SK-N-SH treated with all-trans-retinoic acid at 6 μM for 48 hours (cell line): Measurements from ENCODE around the gene ZHX3.

Experiments
- ATAC-seq: fragments of 200-7000 bp; cut with Tn5 transposase; 3 replicates; pipeline ENCODE4 v1.9.1; 2020; ENCODE audit warnings: mild to moderate bottlenecking, moderate library complexity
- CREB5 ChIP-seq: fragments of 250-450 bp; sonication (Bioruptor Pico); IDR thresholded peaks from 2 replicates; pipeline ENCODE4 v1.5.1; 2020; ENCODE audit warnings: low read depth, mild to moderate bottlenecking, moderate library complexity
- CSDC2 ChIP-seq: fragments of 250-450 bp; sonication (Bioruptor Pico); IDR thresholded peaks from 2 replicates; pipeline ENCODE4 v1.5.0; 2020; ENCODE audit warnings: mild to moderate bottlenecking, moderate library complexity
- CSRNP3 ChIP-seq: fragments of 250-450 bp; sonication (Bioruptor Pico); IDR thresholded peaks from 2 replicates; pipeline ENCODE4 v1.5.1; 2021; ENCODE audit warnings: mild to moderate bottlenecking, moderate library complexity
- ESRRG ChIP-seq: fragments of 250-450 bp; sonication (Bioruptor Pico); IDR thresholded peaks from 2 replicates; pipeline ENCODE4 v1.6.1; 2021; ENCODE audit warnings: mild to moderate bottlenecking
- ISL1 ChIP-seq: fragments of 250-450 bp; sonication (Bioruptor Pico); IDR thresholded peaks from 2 replicates; pipeline ENCODE4 v2.1.2; 2022; ENCODE audit warnings: mild to moderate bottlenecking, moderate library complexity
- POU6F1 ChIP-seq: fragments of 250-450 bp; sonication (Bioruptor Pico); IDR thresholded peaks from 2 replicates; pipeline ENCODE4 v1.8.0; 2021; ENCODE audit warnings: low read depth, mild to moderate bottlenecking, moderate library complexity, borderline replicate concordance
- PPARA ChIP-seq: fragments of 250-450 bp; sonication (Bioruptor Pico); IDR thresholded peaks from 2 replicates; pipeline ENCODE4 v1.5.0; 2020; ENCODE audit warnings: mild to moderate bottlenecking, borderline replicate concordance
- RARB ChIP-seq: fragments of 250-450 bp; sonication (Bioruptor Pico); IDR thresholded peaks from 2 replicates; pipeline ENCODE4 v1.8.0; 2021; ENCODE audit warnings: mild to moderate bottlenecking, moderate library complexity
- SNAI2 ChIP-seq: fragments of 250-450 bp; sonication (Bioruptor Pico); IDR thresholded peaks from 2 replicates; pipeline ENCODE4 v1.5.0; 2020; ENCODE audit warnings: mild to moderate bottlenecking, moderate library complexity
- TCF4 ChIP-seq: fragments of 250-450 bp; sonication (Bioruptor Pico); IDR thresholded peaks from 2 replicates; pipeline ENCODE4 v1.8.0; 2021; ENCODE audit warnings: mild to moderate bottlenecking, moderate library complexity, borderline replicate concordance
- TOX ChIP-seq: fragments of 250-450 bp; sonication (Bioruptor Pico); IDR thresholded peaks from 2 replicates; pipeline ENCODE4 v1.8.0; 2021; ENCODE audit warnings: mild to moderate bottlenecking, moderate library complexity, borderline replicate concordance
- TSHZ2 ChIP-seq: fragments of 250-450 bp; sonication (Bioruptor Pico); IDR thresholded peaks from 2 replicates; pipeline ENCODE4 v1.5.0; 2020; ENCODE audit warnings: mild to moderate bottlenecking, moderate library complexity
- ZC3H10 ChIP-seq: fragments of 250-450 bp; sonication (Bioruptor Pico); IDR thresholded peaks from 2 replicates; pipeline ENCODE4 v1.5.1; 2021; ENCODE audit warnings: mild to moderate bottlenecking, moderate library complexity
- ZFP30 ChIP-seq: fragments of 450-650 bp; formaldehyde crosslinking; IDR thresholded peaks from 2 replicates; pipeline ENCODE4 v1.5.0; 2022; ENCODE audit warnings: mild to moderate bottlenecking, moderate library complexity
- ZNF565 ChIP-seq: fragments of 450-650 bp; formaldehyde crosslinking; conservative IDR thresholded peaks from 2 replicates; pipeline ENCODE4 v1.5.0; 2020; ENCODE audit warnings: low read depth, mild to moderate bottlenecking, moderate library complexity
- ZNF70 ChIP-seq: fragments of 450-650 bp; formaldehyde crosslinking; IDR thresholded peaks from 2 replicates; pipeline ENCODE4 v1.5.0; 2020; ENCODE audit warnings: mild to moderate bottlenecking, moderate library complexity
- ZNF8 ChIP-seq: fragments of 450-650 bp; formaldehyde crosslinking; IDR thresholded peaks from 2 replicates; pipeline ENCODE4 v1.5.0; 2020; ENCODE audit warnings: mild to moderate bottlenecking, moderate library complexity
- TF ChIP-seq, protein P1 (sequence below): fragments of 250-450 bp; sonication (Bioruptor Pico); IDR thresholded peaks from 2 replicates; pipeline ENCODE4 v1.8.0; 2020; ENCODE audit warnings: mild to moderate bottlenecking, moderate library complexity, borderline replicate concordance

The ZHX3 gene

GRCh38 chr20:41178495-41178894, 139.0 kb downstream of the ZHX3 start:
- no peak for TF ChIP-seq ISL1 (CRISPR knock-in tag)
- TF ChIP-seq, protein P1, sequence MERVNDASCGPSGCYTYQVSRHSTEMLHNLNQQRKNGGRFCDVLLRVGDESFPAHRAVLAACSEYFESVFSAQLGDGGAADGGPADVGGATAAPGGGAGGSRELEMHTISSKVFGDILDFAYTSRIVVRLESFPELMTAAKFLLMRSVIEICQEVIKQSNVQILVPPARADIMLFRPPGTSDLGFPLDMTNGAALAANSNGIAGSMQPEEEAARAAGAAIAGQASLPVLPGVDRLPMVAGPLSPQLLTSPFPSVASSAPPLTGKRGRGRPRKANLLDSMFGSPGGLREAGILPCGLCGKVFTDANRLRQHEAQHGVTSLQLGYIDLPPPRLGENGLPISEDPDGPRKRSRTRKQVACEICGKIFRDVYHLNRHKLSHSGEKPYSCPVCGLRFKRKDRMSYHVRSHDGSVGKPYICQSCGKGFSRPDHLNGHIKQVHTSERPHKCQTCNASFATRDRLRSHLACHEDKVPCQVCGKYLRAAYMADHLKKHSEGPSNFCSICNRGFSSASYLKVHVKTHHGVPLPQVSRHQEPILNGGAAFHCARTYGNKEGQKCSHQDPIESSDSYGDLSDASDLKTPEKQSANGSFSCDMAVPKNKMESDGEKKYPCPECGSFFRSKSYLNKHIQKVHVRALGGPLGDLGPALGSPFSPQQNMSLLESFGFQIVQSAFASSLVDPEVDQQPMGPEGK (CRISPR knock-in tag) = no peak
- TF ChIP-seq PPARA (CRISPR knock-in tag) = no peak
- TF ChIP-seq SNAI2 = no peak
- TF ChIP-seq CSDC2 (CRISPR knock-in tag) = no peak
- no peak for ATAC-seq

DNA sequence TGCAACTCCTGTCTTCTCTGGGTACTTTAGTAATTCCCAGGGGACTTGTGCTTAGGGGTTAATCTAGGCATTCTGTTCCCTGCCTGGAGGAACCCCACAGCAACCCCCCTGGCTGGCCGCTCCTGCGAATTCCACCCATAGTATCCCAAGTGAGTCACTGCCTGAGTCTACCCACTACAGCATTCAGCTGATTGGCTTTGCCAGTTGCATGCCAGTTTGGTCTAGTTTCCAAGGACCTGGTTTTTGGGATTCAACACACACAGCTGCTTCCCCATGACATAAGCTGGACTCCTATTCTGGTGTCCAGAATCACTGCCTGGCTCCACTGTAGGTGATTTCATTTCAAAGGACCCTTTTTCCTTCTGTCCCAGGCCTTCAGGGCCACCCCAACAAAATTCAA, 139.9 kb downstream of the ZHX3 start:
- peak; percentile 90 for ATAC-seq
- TF ChIP-seq ZC3H10 (no peak), CSDC2 (CRISPR knock-in tag) (0 out of 2 replicates have a peak, but pooled peaks have one; percentile 28)

- no peak for ATAC-seq
- TF ChIP-seq PPARA (CRISPR knock-in tag) = no peak
- no peak for TF ChIP-seq POU6F1 (CRISPR knock-in tag)
- TF ChIP-seq CREB5 (CRISPR knock-in tag) = no peak
- TF ChIP-seq TOX = no peak
- no peak for TF ChIP-seq ISL1 (CRISPR knock-in tag)
- TF ChIP-seq ZFP30 = no peak
- no peak for TF ChIP-seq TCF4 (CRISPR knock-in tag)
- TF ChIP-seq ZNF565 (CRISPR knock-in tag) = no peak
- TF ChIP-seq, protein P1 (CRISPR knock-in tag) = no peak
- TF ChIP-seq TSHZ2 = no peak
- no peak for TF ChIP-seq ZNF8 (CRISPR knock-in tag)
- no peak for TF ChIP-seq CSDC2 (CRISPR knock-in tag)
- no peak for TF ChIP-seq SNAI2
Measured at GRCh38 chr20:41176711-41177552, 140.6 kb downstream of the ZHX3 start.

DNA sequence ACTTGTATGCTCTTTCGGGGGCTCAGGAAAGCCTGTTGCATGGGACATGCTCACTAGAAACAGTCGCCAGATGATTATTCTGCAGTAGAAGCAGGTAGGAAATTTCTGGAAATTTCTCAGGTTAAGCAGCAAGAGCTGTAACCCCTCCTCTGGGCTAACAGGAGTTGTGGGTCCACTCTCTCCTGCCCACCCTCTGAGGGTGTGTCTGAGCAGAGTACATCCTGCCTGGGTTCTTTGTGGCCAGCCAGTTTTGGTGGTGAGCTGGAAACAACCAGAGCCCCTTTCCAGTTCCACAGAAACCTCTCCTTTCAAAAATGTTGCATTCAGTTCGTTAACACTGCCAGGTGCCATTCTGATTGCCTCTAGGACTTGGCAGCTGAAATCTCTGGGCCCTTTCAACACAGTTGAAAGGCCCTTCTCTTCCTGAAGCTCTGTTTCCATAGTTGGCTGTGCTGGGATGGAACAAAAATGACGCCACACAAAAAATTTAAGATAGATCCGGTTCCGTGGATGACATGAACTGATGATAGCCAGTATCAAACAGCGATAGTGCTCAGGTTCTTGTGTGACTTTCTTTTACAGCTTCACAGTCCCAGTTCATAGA, 141.7 kb downstream of the ZHX3 start:
- no peak for ATAC-seq
- TF ChIP-seq, protein P1 (CRISPR knock-in tag) = no peak
- TF ChIP-seq SNAI2 (no peak), CSDC2 (CRISPR knock-in tag) (no peak), RARB (CRISPR knock-in tag) (no peak), PPARA (CRISPR knock-in tag) (no peak), CSRNP3 (CRISPR knock-in tag) (no peak), ZNF8 (CRISPR knock-in tag) (no peak), ESRRG (CRISPR knock-in tag) (no peak), TCF4 (CRISPR knock-in tag) (no peak), ZNF70 (CRISPR knock-in tag) (no peak), ISL1 (CRISPR knock-in tag) (no peak)
